GM23338 (cell line): Measurements from ENCODE around the gene RNF213.

Experiments
- CREB1 ChIP-seq: fragments of 250-450 bp; sonication (Bioruptor Pico); IDR thresholded peaks from 2 replicates; pipeline ENCODE4 v1.5.0; 2020; ENCODE audit warnings: low read depth, mild to moderate bottlenecking, moderate library complexity
- EZH2 ChIP-seq: fragments of 200-600 bp; sonication (generic); IDR thresholded peaks from one replicate; pipeline ENCODE4 v1.8.0; 2017; ENCODE audit warnings: antibody characterized with exemption, mild to moderate bottlenecking, low read depth; ENCODE audit not compliant: unreplicated experiment
- EZH2phosphoT487 ChIP-seq: fragments of 200-600 bp; sonication (generic); IDR thresholded peaks from one replicate; pipeline ENCODE4 v1.8.1; 2018; ENCODE audit warnings: antibody characterized with exemption; ENCODE audit not compliant: unreplicated experiment
- NANOG ChIP-seq: IDR thresholded peaks from 2 replicates; pipeline ENCODE4 v1.6.1; 2016; ENCODE audit warnings: antibody characterized with exemption, borderline replicate concordance
- POLR2AphosphoS5 ChIP-seq: IDR thresholded peaks from 2 replicates; pipeline ENCODE4 v1.6.1; 2016; ENCODE audit warnings: antibody characterized with exemption, low read depth
- ZNF114 ChIP-seq: fragments of 250-450 bp; sonication (Bioruptor Pico); IDR thresholded peaks from 2 replicates; pipeline ENCODE4 v1.5.0; 2020; ENCODE audit warnings: mild to moderate bottlenecking, moderate library complexity
- TF ChIP-seq, protein P1 (sequence below), 2 experiments: fragments of 200-600 bp in 1 of 2; sonication (generic) in 1 of 2; conservative IDR thresholded peaks; 2 replicates each; pipeline versions ENCODE4 v1.5.1 to v1.6.1; 2016 to 2017; ENCODE audit warnings: antibody characterized with exemption in 2 of 2, low read depth in 2 of 2, mild to moderate bottlenecking in 2 of 2, moderate library complexity in 1 of 2
- TF ChIP-seq, protein P2 (sequence below): fragments of 250-450 bp; sonication (Bioruptor Pico); IDR thresholded peaks from 2 replicates; pipeline ENCODE4 v1.5.0; 2020; ENCODE audit warnings: mild to moderate bottlenecking, moderate library complexity
- TF ChIP-seq, protein P3 (sequence below): IDR thresholded peaks from one replicate; pipeline ENCODE4 v1.6.1; 2018; ENCODE audit warnings: antibody characterized with exemption; ENCODE audit not compliant: unreplicated experiment

DNA sequence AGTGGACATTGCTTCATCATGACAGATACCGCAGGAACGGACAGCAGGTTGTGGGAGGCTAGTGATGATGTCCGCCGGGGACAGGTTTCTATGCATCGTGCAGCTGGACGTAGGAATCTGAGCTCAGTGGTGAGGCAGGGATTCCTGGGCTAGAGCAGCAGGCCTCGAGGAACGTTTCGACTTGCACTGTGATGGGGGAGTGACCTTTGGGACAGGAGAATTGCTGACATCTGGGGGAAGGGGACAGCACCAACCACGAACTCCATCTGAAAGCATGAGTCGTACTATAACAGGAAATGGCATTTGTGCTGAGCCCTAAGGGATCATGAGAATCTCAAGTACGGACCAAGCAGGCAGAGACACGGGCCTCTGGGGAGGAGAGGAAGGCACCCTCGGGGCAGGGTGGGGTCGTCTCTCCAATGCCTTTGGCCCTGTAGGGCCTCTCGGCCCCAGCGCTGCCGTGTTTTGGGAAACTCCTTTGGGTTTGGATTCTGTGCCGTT is 88.5 kb downstream of the RNF213 start:
- TF ChIP-seq, protein P1, sequence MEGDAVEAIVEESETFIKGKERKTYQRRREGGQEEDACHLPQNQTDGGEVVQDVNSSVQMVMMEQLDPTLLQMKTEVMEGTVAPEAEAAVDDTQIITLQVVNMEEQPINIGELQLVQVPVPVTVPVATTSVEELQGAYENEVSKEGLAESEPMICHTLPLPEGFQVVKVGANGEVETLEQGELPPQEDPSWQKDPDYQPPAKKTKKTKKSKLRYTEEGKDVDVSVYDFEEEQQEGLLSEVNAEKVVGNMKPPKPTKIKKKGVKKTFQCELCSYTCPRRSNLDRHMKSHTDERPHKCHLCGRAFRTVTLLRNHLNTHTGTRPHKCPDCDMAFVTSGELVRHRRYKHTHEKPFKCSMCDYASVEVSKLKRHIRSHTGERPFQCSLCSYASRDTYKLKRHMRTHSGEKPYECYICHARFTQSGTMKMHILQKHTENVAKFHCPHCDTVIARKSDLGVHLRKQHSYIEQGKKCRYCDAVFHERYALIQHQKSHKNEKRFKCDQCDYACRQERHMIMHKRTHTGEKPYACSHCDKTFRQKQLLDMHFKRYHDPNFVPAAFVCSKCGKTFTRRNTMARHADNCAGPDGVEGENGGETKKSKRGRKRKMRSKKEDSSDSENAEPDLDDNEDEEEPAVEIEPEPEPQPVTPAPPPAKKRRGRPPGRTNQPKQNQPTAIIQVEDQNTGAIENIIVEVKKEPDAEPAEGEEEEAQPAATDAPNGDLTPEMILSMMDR (conservative IDR thresholded peaks at IDR 0.05; ENCODE audit: low read depth in 2 of 2): no peak
- TF ChIP-seq EZH2: no peak
- TF ChIP-seq POLR2AphosphoS5: no peak
- TF ChIP-seq ZNF114: no peak
- no peak for TF ChIP-seq CREB1 (CRISPR knock-in tag)
- no peak for TF ChIP-seq EZH2phosphoT487
- TF ChIP-seq, protein P2, sequence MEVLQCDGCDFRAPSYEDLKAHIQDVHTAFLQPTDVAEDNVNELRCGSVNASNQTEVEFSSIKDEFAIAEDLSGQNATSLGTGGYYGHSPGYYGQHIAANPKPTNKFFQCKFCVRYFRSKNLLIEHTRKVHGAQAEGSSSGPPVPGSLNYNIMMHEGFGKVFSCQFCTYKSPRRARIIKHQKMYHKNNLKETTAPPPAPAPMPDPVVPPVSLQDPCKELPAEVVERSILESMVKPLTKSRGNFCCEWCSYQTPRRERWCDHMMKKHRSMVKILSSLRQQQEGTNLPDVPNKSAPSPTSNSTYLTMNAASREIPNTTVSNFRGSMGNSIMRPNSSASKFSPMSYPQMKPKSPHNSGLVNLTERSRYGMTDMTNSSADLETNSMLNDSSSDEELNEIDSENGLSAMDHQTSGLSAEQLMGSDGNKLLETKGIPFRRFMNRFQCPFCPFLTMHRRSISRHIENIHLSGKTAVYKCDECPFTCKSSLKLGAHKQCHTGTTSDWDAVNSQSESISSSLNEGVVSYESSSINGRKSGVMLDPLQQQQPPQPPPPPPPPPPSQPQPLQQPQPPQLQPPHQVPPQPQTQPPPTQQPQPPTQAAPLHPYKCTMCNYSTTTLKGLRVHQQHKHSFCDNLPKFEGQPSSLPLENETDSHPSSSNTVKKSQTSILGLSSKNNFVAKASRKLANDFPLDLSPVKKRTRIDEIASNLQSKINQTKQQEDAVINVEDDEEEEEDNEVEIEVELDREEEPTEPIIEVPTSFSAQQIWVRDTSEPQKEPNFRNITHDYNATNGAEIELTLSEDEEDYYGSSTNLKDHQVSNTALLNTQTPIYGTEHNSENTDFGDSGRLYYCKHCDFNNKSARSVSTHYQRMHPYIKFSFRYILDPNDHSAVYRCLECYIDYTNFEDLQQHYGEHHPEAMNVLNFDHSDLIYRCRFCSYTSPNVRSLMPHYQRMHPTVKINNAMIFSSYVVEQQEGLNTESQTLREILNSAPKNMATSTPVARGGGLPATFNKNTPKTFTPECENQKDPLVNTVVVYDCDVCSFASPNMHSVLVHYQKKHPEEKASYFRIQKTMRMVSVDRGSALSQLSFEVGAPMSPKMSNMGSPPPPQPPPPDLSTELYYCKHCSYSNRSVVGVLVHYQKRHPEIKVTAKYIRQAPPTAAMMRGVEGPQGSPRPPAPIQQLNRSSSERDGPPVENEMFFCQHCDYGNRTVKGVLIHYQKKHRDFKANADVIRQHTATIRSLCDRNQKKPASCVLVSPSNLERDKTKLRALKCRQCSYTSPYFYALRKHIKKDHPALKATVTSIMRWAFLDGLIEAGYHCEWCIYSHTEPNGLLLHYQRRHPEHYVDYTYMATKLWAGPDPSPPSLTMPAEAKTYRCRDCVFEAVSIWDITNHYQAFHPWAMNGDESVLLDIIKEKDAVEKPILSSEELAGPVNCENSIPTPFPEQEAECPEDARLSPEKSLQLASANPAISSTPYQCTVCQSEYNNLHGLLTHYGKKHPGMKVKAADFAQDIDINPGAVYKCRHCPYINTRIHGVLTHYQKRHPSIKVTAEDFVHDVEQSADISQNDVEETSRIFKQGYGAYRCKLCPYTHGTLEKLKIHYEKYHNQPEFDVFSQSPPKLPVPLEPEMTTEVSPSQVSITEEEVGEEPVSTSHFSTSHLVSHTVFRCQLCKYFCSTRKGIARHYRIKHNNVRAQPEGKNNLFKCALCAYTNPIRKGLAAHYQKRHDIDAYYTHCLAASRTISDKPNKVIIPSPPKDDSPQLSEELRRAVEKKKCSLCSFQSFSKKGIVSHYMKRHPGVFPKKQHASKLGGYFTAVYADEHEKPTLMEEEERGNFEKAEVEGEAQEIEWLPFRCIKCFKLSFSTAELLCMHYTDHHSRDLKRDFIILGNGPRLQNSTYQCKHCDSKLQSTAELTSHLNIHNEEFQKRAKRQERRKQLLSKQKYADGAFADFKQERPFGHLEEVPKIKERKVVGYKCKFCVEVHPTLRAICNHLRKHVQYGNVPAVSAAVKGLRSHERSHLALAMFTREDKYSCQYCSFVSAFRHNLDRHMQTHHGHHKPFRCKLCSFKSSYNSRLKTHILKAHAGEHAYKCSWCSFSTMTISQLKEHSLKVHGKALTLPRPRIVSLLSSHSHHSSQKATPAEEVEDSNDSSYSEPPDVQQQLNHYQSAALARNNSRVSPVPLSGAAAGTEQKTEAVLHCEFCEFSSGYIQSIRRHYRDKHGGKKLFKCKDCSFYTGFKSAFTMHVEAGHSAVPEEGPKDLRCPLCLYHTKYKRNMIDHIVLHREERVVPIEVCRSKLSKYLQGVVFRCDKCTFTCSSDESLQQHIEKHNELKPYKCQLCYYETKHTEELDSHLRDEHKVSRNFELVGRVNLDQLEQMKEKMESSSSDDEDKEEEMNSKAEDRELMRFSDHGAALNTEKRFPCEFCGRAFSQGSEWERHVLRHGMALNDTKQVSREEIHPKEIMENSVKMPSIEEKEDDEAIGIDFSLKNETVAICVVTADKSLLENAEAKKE (CRISPR knock-in tag): no peak
- TF ChIP-seq, protein P3, sequence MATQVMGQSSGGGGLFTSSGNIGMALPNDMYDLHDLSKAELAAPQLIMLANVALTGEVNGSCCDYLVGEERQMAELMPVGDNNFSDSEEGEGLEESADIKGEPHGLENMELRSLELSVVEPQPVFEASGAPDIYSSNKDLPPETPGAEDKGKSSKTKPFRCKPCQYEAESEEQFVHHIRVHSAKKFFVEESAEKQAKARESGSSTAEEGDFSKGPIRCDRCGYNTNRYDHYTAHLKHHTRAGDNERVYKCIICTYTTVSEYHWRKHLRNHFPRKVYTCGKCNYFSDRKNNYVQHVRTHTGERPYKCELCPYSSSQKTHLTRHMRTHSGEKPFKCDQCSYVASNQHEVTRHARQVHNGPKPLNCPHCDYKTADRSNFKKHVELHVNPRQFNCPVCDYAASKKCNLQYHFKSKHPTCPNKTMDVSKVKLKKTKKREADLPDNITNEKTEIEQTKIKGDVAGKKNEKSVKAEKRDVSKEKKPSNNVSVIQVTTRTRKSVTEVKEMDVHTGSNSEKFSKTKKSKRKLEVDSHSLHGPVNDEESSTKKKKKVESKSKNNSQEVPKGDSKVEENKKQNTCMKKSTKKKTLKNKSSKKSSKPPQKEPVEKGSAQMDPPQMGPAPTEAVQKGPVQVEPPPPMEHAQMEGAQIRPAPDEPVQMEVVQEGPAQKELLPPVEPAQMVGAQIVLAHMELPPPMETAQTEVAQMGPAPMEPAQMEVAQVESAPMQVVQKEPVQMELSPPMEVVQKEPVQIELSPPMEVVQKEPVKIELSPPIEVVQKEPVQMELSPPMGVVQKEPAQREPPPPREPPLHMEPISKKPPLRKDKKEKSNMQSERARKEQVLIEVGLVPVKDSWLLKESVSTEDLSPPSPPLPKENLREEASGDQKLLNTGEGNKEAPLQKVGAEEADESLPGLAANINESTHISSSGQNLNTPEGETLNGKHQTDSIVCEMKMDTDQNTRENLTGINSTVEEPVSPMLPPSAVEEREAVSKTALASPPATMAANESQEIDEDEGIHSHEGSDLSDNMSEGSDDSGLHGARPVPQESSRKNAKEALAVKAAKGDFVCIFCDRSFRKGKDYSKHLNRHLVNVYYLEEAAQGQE: no peak
- TF ChIP-seq NANOG: no peak
